Amniotic epithelial cell (primary cell): ENCODE measurements around the gene PPP4R4.

Experiments used
- DNase-seq: peaks from one replicate; pipeline ENCODE4 v3.0.0-alpha.2; 2010; ENCODE audit warnings: low read depth

Gene PPP4R4, protein sequence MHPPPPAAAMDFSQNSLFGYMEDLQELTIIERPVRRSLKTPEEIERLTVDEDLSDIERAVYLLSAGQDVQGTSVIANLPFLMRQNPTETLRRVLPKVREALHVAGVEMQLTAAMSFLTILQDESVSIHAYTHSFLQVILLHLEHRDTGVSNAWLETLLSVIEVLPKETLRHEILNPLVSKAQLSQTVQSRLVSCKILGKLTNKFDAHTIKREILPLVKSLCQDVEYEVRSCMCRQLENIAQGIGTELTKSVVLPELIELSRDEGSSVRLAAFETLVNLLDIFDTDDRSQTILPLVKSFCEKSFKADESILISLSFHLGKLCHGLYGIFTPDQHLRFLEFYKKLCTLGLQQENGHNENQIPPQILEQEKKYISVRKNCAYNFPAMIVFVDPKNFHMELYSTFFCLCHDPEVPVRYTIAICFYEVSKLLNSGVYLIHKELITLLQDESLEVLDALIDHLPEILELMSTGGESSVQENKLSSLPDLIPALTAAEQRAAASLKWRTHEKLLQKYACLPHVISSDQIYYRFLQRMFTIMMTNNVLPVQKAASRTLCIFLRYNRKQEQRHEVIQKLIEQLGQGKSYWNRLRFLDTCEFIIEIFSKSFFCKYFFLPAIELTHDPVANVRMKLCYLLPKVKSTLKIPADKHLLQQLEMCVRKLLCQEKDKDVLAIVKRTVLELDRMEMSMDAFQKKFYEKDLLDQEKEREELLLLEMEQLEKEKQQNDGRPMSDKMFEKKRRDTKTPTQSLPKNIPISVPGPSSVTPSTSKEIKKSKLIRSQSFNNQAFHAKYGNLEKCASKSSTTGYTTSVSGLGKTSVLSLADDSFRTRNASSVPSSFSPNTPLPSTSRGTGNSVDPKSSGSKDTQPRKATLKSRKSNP

DNA sequence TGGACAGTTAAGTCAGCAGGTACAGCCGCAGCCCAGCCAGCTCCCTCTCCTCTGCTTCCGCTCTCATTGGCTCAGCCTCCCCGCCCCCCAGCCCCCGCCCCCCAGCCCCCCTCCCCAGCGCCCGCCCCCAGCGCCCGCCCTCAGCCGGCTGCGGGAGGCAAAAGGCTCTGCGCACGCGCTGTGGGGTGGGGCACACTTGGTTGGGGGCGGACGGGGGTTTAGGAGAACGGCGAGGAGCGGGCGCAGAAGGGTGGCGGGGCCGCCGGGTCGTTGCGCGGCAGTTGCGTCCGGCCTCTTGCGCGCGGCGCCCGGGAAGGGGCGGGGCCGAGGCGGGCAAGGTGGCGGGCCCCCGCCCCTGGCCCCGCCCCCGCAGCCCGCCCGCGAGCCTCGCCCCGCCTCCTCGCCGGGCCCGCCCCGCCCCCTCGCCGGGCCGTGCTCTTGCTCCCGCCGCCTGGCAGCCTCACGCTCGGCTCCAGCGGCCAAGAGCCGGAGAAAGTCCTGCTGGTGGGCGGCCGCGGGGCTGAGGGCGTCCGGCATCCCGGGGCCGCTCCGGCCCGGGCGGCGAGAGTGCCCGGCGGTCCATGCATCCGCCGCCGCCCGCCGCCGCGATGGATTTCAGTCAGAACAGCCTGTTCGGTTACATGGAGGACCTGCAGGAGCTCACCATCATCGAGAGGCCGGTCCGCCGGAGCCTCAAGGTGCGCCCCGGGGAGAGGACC is at the start of gene PPP4R4:
TSS of gene PPP4R4 (plus strand) at position 438 of the 719 bp plus-strand sequence. CDS start at position 582, 144 bp downstream.
- DNase-seq, result peak; percentile 63

DNA sequence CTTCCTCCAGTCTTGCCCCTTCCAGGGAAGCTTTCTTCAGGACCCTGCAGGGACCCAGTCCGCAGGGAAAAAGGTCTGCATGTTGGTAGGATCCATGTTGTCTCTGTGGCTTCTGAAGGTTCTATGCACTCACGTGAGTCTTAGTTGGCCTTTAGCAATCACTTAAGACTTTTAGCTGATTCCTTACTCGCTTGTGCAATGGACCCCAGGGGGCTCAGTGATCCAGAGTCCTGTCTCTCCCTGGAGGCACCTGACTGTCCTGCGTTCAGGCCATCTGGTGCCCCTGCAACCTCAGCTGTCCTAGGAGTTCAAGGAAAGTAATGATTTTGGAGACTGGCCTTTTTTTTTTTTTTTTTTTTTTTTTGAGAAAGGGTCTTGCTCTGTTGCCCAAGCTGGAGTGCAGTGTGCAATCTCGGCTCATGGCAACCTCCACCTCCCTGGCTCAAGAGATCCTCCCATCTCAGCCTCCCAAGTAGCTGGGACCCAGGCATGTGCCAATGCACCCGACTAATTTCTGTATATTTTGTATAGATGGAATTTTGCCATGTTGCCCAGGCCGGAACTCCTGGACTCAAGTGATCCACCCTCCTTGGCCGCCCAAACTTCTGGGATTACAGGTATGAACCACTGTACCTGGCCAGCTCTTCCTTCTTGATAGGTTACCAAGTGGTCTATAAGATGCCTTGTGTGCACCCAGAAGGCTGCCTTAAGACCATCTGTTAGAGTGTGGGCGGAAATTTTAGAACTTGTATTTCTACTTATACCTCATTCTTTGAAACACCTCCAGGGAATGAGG is 49.3 kb upstream of the PPP4R4 start:
- DNase-seq, result no peak

DNA sequence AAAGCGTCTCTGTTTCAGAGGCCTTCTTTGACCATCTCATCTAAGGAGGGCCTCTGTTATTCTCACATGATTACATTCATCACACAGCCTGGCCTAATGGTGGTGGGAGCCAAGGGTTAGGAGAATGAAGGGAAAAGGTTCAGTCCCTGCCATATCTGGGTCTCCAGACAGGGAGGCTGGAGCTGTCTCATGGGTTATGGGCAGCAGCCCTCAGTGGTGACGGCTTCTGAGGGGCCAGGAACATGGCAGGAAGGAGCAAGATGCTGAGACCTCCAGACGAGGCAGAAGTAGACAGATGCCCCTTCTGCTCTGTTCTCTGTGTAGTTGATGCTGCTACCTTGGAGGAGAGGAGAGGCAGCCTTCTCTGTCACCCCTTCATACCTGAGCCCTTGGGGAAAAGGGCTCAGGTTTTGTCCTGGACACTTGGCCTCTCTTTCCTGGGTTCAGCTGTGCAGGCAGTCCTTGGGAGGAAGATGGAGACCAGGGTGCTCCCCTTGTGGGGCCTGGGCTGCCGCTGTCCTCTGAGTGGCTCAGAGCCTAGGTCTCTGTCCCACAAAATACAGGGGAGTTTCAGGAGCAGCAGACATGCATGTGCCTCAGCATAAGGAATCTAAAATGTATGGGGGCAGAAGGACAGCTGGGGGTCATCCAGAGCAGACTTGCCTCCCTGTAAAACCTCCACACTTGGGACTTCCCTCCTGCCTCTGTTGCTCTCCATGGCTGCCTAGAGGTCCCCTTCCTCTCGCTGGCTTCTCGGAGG is 48.3 kb upstream of the PPP4R4 start:
- no peak for DNase-seq

DNA sequence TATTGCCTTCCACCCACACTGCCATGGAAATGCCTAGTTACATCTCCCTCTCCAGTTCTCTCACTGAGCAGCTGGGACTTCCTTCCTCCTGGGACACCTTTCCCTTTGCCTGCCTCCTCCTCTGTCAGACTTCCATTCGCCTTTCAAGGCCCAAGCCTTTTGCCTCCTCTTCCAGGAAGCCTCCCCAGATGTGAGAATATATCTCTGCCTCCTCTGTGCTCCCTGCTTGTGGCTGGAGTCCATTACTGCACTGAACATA is 47.8 kb upstream of the PPP4R4 start:
- no peak for DNase-seq

DNA sequence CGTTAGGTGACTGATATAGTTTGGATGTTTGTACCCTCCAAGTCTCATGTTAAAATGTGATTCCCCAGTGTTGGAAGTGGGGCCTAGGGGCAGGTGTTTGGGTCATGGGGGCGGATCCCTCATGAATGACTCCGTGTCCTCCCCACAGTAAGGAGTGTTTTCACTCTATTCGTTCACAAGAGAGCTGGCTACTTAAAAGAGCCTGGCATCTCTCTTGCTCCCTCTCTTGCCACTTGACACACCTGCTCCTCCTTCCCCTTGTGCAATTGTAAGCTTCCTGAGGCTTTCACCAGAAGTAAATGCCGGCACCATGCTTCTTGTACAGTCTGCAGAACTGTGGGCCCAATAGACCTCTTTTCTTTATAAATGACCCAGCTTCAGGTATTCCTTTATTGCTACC is 47.3 kb upstream of the PPP4R4 start:
- no peak for DNase-seq

DNA sequence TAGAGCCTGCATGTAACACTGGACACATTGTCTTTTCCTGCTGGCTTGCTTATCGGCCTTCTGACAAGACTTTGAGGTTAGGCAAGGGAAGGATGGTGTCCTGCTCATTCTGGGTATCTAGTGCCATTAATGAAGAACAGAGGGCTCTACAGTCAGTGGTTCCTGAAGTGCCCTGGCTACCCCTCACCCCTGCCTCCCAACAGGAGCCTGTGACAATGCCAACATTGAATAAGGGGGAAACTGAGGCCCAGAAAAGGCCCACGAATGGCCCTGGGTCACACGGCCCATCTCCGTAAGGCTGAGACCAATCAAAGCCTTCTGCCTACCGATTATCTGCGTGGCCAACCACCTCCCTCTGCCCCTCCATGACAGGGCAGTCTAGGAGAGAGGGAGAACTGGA is 46.8 kb upstream of the PPP4R4 start:
- DNase-seq, result no peak

DNA sequence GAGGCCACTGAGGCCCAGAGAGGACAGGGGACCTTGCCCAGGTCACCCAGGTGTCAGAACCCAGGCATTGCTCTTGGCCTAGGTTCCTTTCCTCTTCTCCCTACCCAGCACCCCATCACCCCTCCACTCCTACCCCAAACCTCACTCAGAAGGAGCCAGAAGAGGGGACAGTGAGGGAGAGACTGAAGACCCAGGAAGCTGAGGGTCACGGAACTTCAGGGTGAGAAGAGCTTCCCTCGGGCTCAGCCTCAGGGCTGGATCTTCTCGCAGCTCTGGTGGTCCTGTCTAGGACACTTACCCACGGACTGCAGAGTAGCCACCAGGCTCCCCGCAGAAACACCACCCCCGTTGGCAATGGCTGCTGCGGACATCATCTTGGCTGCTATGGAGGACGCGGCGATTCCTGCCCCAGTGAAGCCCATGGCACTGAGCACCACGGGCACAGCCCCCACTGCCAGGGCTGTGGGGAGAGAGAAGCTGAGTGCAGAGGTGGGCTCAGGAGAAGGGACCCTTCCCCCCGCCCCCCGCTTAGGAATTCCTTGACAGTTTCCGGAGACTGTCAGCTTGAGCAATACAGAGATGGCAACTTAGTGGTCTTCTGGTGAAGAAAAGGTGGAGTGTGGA is 45.8 kb upstream of the PPP4R4 start:
- no peak for DNase-seq

DNA sequence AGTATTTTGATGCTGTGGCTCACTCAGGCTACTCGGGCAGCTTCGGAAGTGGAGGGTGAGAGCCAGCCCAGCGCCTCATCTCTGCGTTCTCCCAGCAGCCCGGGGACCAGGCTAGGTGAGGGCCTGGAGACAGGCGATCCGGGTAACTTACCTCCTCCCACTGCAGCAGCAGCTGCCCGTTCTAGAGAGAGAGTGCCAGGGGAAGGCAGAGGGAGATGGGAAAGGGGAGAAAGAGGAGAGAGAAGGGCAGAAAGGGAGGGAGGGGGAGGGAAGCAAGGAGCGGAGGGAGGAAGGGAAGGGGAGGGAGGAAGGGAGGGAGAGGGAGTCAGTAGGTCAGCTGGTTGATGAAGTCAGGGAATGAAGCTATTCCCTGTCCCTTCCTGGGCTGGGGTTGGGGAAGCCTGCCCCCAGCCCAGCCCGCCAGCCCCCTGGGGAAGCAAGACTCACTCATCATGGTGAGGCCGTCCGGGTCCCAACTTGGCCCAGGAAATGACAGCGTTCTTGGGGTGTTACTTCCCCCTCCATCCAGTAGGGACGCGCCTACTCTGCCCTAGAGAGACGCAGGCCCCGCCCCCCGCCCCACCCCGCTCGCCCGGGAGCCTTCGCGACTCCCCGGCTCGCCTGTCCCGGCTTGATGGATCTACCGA is 44.9 kb upstream of the PPP4R4 start, which contains the start of gene IFI27L2:
TSS of gene IFI27L2 (minus strand) at position 494 of the 647 bp plus-strand sequence. CDS start at position 454, 40 bp downstream.
- DNase-seq, result peak; percentile 84

DNA sequence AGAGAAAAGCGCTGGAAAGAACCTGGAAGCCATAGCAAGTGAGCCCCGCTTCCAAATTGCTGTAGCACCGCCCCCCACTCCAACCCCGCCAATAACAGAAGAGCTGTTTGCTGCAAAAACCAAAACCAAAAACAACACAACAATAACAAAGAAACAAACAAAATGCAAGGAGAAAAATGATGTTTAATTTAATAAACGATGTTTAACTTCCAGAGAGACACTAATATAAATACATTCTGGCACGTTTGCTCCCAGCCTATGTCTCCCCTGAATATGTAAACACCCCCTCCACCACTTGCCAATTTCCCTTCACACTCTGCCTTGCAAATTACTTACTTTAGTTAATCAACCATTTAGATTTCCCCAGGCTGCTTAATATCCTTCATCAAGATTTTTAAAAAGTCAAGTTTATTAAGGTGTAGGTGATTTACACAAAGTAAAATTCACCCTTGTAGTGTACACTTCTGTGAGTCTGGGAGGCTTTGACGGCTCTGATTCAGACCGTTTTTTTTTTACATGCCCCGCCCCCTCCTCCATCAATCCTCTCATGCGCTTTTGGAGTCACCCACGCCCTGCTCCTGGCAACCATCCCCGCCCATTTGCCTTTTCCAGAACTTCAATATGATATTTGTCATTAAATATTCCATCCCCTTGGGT is 44.2 kb upstream of the PPP4R4 start:
- peak; percentile 47 for DNase-seq

DNA sequence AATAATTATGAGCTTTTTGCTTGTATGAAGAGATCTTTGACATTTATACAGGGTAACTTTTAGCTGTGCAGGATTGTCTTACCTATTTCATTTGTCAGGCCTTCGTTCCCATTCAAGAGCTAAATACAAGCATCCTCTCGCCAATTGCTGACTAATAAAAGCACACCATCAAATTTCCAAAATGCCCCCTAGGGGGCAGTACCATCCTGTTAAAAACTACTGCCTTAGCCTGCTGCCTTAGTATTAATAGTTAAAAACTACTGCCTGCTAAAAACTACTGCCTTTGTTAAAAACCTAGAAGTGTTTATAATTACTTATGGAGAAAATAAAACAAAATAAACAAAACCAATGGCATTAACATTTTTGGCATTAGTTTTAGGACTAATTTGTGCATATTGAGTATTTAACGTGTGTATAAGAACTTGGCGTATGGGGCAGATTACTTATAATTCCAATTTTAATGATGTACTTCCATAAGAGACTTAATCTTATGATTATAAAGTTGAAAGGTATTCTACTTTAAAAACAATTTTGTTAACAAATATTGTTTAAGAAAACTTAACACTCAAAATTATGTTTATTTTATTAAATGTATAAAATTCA is 41.7 kb upstream of the PPP4R4 start:
- peak; percentile 58 for DNase-seq

DNA sequence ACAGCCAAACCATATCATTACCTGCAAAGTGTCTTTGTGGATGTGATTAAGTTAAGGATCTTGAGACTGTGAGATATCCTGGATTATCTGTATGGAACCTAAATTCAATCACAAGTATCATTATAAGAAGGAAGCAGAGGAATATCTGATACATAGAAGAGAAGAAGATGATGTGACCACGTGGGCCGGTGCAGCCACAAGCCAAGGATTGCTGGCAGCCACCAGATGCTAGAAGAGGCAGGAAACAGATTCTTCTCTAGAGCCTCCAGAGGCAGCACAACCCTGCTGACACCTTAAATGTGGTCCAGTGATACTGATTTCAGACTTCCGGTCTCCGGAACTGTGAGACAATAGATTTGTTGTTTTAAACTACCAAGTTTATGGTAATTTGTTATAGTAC is 38.6 kb upstream of the PPP4R4 start:
- no peak for DNase-seq

DNA sequence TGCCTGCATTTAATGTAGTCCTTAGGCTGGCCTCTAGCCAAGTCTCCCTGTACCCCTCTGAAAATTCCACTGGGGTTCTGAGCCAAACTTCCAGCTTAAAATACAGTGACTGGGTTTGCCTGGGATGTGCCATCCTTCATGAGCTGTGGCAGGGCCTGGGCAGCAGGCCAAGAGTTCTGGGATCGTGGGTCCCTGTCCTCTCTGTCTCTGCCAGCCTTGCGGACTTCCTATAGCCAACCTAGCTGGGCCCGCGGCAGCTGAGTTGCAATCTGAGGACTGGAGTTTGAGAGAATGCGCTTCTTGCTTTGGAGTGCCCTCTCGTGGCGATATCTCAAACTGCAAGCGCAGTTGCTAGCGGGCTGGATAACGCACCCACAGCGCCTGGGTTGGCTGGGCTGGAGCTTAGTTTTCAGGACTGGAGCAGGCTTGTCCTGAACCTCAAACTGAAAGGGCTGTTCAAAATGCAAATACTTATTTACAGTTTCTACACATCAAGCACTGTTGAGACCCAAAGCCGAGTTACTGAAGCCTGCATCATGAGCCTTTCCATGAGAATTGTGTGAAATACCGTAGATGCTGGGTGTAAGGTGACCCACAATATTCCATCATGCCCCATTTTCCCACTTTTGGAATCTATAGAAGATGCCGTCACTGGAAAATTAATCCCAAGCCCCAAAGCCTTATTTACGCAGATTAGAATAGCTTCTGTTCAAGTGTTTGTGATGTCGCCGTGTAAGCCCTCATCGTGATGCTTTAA is 37.4 kb upstream of the PPP4R4 start:
- DNase-seq, result peak; percentile 70

DNA sequence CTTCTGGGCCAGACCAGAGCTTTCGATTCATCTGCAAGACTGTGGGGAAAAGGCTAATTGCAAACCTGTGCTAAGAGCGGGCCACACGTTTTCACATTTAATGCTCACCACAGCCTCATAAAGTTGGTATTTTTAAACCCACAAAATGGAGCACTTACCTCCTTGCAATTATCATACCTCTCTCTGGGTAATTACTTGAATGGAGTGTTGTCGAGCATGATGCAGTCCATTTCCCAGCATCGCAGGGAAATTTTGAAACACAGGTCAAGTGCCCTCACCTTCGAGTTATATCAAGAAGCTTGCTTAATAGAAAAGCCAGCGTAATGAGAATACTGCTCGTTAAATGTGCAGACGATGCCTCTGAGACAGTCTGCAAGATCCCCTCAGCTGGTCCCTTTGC is 35.9 kb upstream of the PPP4R4 start:
- no peak for DNase-seq

DNA sequence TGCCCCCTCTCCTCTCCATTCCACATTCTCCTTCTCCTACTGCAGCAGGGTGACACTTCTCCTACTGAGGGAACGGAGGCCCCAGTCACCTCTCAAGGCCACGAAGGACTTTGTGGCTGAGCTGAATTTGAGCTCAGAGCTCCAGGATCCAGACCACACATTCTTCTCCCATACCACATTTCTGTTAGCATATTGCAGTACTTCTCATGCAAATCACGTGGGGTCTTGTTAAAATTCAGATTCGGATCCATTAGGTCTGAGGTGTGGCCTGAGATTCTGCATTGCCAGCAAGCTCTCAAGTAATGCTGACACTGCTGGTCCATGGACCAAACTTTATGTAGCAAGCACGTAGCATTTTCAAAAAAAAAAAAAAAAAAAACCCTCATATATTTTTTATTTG is 35.1 kb upstream of the PPP4R4 start:
- DNase-seq, result no peak

DNA sequence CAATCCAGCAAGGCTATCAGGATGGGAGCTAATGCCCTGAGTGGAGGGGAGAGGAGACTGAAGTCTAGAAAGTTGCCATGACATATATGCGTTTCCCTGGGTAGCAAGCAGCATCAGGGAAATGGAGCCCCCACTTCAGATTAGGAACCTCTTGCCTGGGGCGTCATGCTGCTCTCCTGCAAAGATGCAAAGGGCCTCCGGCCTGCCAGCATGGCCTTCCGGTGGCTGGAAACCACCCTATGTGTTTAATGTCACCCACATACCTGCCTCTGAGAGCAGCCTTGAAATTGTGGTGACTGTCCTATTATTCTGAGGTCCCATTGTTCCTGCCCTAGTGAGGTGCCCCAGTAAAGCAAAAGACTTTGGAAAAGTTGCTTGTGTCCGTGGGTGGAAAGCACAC is 34.7 kb upstream of the PPP4R4 start:
- no peak for DNase-seq

DNA sequence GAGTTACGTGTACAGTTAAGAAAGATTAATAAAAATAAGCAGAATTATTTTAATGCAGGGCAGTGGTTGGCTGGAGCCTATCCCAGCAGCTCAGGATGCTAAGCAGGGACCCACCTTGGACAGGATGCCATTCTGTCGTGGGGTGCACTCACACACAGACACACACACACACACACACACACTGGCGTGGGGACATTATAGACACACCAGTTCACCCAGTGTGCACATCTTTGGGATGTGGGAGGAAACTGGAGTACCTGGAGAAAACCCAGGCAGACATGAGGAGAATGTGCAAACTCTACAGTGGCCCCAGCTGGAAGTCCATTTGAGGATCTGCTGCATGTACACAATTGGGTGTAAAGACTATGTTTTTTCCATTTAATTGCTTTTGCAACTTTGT is 31.9 kb upstream of the PPP4R4 start:
- DNase-seq, result no peak

DNA sequence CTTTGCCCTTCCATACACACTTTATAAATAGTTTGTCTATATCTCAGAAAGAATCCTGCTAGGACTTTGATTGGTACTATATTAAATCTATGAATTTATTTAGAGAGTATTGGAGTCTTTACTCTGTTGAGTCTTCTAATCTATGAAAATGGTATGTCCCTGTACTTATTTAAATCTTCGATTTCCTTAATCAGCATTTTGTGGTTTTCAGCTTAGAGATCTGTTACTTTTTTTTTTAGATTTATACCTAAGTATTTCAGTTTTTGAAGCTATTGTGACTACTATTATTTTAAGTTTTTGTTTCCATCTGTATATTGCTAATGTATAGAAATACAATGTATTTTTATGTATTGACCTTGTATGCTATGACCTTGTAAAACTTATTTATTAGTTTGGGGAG is 31.3 kb upstream of the PPP4R4 start:
- no peak for DNase-seq

DNA sequence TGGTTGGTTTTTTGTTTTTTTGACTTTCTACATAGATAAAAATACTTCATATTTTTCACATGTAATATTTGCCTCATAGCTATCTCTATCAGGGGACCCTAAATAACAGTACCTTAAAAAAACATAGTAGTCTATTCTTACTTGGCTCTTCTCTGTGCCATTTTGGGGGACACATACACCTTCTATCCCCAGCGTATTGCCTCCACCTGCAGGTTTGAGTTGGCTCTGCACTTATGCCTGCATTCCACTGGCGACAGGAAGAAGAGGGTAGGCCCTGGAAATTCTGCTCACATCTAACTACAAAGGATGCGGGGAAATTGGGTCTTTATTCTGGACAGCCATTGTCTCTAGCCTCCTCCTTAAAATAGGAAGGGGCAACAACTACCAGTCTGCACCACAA is 30.9 kb upstream of the PPP4R4 start:
- DNase-seq, result no peak
